ENCODE data around the gene NME4.
"Not testable (repeated sequence)": the region's sequence is repeated elsewhere in the genome, so short reads cannot be mapped to it uniquely, and the experiment has no call there.

Gene NME4

GRCh38 chr16:373848-374615 lies 23.0 kb upstream of the NME4 start:
- intact Hi-C loops (cut with DNase I), result no loop called here
- no peak for DNase-seq

- no peak for DNase-seq
- intact Hi-C loops (cut with DNase I), result no loop called here
Observed at GRCh38 chr16:374616-374926, 22.4 kb upstream of the NME4 start.

- intact Hi-C loops (cut with DNase I), result no loop called here
- no peak for DNase-seq
Observed at GRCh38 chr16:375212-375611, 21.8 kb upstream of the NME4 start.

GRCh38 chr16:375927-376816 lies 20.8 kb upstream of the NME4 start:
- peak in 1 of 42 donors; percentile 9 for DNase-seq
- intact Hi-C loops (cut with DNase I), result no loop called here

GRCh38 chr16:376817-377418 lies 20.1 kb upstream of the NME4 start:
- intact Hi-C loops (cut with DNase I), result no loop called here
- DNase-seq, result peak in 1 of 42 donors; percentile 14

GRCh38 chr16:377419-377951 lies 19.5 kb upstream of the NME4 start:
- DNase-seq, result peak in 1 of 42 donors; percentile 30
- intact Hi-C loops (cut with DNase I), result no loop called here

GRCh38 chr16:378113-378820 lies 18.7 kb upstream of the NME4 start:
- intact Hi-C loops (cut with DNase I); DNase-seq: not testable (repeated sequence)

- intact Hi-C loops (cut with DNase I), result no loop called here
- DNase-seq, result no peak
Observed at GRCh38 chr16:378821-379182, 18.2 kb upstream of the NME4 start.

GRCh38 chr16:379183-379960 lies 17.6 kb upstream of the NME4 start:
- intact Hi-C loops (cut with DNase I), result no loop called here
- DNase-seq, result no peak

- DNase-seq, result no peak
- intact Hi-C loops (cut with DNase I), result no loop called here
Observed at GRCh38 chr16:379961-380761, 16.8 kb upstream of the NME4 start.

- DNase-seq, result peak in 1 of 42 donors; percentile 2
- intact Hi-C loops (cut with DNase I), result no loop called here
Observed at GRCh38 chr16:380762-381011, 16.3 kb upstream of the NME4 start.

- peak in 6 of 42 donors; percentile 16 to 60 (median 32) for DNase-seq
- intact Hi-C loops (cut with DNase I), result no loop called here
Observed at GRCh38 chr16:381012-381788, 15.8 kb upstream of the NME4 start.

- intact Hi-C loops (cut with DNase I), result no loop called here
- peak in 38 of 42 donors; percentile 46 to 89 (median 73) for DNase-seq
Observed at GRCh38 chr16:381789-382717, 14.9 kb upstream of the NME4 start, which contains the start of gene PGAP6. Gene PGAP6 (minus strand): TSS chr16:381978. CDS start chr16:381821, 157 bp downstream.

GRCh38 chr16:383326-384051 lies 13.5 kb upstream of the NME4 start:
- DNase-seq, result peak in 1 of 42 donors; percentile 4

GRCh38 chr16:386641-387156 lies 10.3 kb upstream of the NME4 start:
- peak in 25 of 42 donors; percentile 32 to 76 (median 53) for DNase-seq
- intact Hi-C loops (cut with DNase I), result no loop called here

More at GRCh38 chr16:383326-384051, 13.5 kb upstream of the NME4 start:
- intact Hi-C loops (cut with DNase I), result no loop called here

Data from head of caudate nucleus (tissue), 42 donors.